HG03565 (cell line): ENCODE measurements around the gene ZBTB47.

Experiments
- ATAC-seq: cut with Tn5 transposase; IDR thresholded peaks from one replicate; pipeline ENCODE4 v1.9.1; 2021; ENCODE audit warnings: mild to moderate bottlenecking, moderate library complexity; ENCODE audit not compliant: unreplicated experiment

The ZBTB47 gene

DNA sequence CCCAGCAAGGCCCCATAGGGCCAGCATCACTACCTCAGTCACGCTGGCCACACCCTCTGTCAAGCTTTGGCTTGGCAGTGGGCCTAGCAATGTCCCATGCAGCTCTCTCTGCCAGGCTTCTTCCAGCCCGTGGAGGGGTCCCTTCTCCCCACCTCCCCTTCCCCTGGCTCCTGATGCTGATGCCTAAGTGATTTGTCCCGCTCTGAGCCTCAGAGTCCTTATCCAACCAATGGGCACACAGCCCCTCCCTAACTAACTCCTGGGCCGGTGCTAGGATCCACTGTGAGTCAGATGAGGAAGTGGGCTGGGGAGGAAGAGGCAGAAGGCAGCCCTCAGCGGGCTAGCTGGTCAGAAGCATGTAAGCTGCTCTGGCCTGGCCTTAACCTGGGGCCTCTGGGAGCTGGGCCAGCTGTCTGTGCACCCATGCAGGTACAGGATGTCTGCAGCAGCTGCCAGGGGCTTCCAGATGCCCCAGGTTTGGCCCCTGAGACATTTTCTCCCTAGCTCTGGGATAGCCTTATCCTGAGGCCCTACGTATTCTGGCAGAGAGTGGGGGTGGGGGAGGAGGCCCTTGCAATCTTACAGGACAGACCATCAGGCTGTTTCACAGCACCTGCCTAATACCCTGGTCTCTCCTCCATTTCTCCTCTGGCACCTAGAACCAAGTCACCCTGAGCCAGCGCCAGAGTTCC is 740 bp upstream of the ZBTB47 start:
- ATAC-seq = peak; percentile 43

DNA sequence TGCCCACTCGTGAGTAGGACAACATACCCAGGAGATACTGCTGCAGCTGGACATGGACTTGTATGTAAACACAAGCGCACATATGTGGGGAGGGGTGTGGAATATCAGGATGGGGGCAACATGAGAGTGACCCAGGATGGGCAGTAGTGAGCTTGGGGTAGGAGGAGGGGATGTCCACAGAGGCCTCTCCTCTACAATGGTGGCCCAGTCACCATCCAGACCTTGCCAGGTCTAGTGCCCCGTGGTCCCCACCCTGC is 266 bp upstream of the ZBTB47 start:
- ATAC-seq = no peak

DNA sequence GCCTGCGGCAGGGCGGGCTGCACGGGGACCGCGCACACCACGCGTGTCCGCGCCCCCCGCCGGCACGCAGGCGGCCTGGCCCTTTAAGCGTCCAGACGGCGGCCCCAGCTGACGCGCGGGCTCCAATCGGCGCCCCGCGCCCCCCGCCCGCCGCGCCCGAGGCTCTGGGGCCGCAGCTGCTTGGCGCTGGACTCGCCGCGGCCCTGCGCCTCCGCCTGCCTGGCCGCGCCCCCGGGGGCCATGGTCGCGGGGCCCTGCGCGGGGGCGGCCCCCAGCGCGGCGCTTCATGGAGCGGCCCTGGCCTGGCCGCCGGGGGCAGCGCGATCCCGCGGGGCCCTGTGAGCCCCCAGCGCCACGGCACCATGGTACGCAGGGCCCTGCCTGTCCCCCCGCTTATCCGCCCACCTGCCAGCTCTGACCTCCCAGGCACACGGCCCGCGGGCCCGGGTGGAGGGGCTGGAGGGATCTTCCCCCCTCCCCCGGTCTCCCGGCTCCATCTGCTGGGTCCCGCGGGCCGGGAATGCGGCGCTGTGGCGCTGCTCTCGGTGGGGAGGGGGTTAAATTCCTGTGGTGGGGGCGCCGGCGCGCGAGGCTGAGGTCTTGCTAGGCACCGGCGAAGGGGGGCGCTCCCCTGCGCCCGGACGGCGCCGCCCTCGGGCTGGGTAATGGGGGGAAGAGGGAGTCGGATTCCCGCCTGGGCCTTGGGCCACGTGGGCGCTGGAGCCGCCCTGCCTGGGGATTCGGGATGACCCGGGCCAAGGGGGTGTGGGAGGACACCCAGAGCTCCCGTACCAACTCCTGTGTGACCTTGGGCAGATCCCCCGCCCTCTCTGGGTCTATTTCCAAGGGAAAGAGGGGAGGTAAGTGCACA is 1.1 kb downstream of the ZBTB47 start:
- no peak for ATAC-seq

DNA sequence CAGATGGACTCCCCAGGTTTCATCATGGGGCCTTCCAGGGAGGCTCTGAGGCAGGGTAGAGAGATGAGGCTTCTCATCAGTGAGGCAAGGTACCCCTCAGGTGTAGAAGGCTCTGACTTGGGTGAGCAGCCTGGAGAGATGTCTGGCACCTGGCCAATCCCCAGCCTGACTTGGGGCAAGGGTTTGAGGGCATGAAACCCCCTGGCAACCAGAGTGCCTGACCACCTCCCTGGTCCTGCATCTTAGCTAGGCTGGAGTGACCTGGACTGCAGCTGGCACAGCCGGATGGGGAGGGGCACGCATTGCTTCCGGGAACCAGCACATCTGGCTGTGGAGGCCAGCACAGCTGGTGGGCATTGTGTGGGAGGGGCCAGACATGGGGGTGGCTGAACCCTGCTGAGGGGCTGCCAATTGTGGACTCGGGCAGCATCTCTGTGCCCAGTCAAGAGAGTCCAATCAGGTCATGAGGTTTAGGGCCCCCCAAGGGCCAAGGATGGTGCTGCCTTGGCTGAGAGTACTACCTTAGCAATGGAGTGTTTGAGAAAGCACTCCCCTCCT is 1.9 kb downstream of the ZBTB47 start:
- no peak for ATAC-seq

DNA sequence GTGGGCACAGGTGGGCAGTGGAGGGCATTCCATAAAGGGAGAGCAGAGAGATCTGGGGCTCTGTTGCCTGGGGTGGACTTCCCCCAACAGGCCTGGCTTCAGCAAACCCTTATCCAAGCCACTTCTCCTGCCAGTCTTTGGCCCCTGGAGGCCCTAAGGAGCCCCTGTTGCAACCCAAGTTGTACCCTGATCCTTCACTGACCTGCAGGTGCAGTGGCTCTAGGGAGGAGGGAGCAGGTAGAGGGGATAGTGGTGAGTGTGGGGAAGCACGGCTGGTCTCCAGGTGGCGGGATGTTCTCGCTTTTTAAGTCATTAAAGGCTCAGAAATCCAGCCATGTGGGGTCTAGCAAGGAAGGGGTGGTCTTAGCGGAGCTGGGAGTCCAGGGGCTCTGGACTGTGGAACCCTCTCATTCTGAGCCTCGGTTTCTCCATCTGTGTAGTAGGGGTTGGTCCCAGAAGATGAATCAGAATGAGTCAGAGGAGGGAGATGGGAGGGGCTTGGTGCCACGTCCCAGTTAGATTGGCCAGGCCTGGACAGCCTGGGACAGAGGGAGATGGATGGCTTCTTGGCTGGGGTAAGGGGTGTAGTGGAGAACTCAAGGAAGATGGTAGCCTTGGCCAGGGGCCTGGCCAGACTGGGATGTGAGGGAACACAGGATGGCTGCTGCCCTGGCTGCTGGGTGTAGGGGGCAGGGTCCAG is 2.6 kb downstream of the ZBTB47 start:
- ATAC-seq = no peak

DNA sequence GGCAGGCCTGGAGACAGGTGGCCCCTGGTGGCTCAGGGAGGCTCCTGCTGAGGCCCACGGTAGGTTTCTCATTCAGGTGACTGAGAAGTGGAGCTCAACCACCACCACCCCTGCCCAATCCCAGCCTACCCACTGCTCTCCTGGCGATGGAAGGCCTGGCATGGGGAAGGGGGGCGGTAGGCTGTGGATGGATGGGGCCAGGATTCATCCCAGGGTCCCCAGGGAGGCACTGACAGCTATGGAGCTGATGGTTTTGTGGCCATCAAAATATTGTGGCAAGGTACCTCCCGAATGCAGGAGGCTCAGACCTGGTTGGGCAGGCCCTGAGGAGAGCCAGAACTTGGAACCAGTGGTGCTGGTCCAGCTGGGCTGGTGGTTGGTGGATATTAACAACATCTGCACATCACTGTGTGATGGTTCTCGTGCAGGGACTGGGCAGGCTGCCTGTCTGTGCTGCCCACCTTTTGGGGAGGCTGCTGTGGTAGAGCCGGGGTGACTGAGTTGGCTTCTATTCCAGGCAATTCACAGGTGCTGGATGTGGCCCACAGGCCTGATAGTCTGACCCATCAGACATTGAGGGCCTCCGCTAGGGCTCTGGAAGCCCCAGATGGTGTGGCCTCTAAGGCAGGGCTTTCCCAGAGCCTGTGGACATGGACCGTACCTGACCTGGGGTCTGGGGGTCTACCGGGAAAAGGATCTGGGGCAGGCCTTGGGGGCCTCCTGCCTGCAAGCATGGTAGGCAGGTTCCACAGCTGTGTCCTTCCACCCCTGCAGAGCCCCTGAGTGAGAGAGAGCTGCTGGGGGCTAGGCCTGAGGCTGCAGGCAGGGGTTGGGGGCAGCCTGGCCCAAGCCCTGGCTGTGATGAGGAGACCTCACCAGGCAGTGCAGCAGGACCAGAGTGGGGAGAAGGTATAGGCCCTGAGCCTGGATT is 3.4 kb downstream of the ZBTB47 start:
- ATAC-seq = no peak

DNA sequence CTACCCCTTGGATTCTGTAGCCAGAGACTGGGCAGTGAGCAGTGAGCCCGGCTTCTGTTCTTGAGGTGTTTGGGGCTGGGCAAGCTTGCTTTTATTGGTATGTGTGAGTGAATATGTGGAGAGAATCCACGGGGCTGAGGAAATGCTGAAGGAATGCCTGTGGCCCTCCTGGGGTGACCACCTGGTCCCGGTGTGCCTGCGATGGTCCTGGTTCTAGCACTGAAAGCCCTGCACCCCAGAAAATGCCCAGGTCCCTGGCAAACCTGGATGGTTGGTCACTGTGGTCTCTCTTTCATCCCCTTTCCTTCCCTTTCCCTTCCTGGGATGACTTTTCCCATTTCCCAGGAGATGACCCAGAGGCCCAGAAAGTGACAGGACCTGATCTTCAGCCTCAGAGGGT is 4.2 kb downstream of the ZBTB47 start:
- no peak for ATAC-seq

DNA sequence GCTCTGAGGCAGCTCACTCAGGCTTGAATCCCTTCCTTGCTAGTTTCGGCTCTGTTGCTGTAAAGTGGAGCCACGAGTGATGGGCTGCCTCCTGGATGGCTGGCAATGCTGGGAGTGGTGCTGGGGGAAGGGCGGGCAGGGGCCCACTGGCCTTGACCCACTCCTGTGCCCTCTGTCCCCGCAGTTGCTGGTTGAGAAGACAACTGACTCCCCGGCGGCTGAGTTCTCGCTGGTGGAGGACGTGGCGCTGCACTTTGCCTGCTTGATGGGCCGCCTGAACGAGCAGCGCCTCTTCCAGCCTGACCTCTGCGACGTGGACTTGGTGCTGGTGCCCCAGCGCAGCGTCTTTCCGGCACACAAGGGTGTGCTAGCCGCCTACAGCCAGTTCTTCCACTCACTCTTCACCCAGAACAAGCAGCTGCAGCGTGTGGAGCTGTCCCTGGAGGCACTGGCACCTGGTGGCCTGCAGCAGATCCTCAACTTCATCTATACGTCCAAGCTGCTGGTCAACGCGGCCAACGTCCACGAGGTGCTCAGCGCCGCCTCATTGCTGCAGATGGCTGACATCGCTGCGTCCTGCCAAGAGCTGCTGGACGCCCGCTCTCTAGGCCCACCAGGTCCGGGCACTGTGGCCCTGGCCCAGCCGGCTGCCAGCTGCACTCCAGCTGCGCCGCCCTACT is 4.7 kb downstream of the ZBTB47 start:
- ATAC-seq = no peak

DNA sequence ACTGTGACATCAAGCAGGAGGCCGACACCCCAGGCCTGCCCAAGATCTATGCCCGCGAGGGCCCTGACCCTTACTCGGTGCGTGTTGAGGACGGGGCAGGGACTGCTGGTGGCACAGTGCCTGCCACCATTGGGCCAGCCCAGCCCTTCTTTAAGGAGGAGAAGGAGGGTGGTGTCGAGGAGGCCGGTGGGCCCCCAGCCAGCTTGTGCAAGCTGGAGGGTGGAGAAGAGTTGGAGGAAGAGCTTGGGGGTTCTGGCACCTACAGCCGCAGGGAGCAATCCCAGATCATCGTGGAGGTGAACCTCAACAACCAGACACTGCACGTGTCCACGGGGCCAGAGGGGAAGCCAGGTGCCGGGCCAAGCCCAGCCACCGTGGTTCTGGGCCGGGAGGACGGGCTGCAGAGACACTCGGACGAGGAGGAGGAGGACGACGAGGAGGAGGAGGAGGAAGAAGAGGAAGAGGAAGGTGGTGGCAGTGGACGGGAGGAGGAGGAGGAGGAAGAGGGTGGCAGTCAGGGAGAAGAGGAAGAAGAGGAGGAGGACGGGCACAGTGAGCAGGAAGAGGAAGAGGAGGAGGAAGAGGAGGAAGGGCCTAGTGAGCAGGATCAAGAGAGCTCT is 5.4 kb downstream of the ZBTB47 start:
- no peak for ATAC-seq

DNA sequence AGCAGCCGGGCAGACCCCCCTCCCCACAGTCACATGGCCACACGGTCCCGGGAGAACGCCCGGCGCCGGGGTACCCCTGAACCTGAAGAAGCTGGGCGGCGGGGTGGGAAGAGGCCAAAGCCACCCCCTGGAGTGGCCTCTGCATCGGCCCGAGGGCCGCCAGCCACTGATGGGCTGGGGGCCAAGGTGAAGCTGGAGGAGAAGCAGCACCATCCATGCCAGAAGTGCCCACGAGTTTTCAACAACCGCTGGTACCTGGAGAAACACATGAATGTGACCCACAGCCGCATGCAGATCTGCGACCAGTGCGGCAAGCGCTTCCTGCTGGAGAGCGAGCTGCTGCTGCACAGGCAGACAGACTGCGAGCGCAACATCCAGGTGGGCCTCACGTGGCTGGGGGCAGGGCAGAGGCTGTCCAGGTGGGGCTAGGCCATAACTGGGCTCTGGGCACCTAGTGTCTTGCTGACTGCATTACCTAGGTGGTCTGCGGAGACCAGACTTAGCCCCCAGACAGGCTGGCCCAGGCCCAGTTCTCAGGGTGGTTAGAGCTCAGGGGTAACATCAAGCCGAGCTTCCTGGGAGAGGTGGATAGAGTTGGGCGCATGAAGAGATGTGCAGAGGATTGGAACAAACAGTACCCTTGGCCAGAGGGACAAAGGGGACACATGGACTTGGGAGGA is 6.1 kb downstream of the ZBTB47 start:
- ATAC-seq = no peak

DNA sequence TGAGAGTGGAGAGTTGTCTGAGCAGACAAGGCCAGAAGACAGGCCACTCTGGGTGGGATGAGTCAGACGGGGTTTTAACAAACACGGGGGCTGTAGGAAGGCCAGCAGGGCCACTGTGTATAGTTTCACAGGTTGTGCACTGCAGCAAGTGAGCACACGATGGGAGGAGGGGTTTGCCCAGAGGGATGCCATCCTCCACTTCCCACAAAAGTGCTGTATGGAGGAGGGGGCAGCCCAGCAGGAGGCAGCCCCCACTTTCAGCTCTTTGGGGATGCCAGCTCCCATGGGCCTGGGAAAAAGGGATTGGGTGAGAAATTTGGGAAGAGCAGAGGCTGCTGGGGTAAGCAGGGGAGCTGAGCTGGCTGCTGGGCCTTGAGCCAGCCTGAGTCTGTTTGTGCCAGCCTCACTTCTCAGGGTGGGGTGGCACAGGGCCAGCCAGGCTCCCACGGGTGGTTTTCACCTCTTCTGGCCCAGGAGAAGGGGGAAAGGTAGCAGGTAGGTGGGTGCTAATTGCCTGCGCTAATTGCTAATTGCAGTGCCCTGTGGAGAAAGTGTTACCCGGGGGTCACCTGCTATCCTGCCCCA is 6.7 kb downstream of the ZBTB47 start:
- no peak for ATAC-seq

DNA sequence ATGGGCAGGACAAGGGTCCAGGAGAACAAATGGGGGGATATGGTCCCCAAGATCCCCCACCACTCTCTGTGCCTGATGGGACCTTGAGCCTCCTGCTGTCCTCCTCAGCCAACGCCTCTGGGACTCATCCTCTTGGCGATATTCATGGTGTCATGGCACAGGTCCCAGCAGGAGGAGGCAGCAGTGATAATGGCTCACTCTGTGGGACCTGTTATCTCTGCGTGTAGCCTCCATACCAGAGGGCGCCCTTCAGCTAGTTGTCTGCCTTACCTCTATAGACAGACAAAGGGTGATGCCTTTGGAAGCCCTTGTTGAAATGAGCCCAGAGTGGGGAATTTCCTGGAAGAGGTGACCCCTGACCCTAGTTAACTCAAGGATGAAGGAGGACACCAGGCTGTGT is 7.4 kb downstream of the ZBTB47 start:
- ATAC-seq = no peak

DNA sequence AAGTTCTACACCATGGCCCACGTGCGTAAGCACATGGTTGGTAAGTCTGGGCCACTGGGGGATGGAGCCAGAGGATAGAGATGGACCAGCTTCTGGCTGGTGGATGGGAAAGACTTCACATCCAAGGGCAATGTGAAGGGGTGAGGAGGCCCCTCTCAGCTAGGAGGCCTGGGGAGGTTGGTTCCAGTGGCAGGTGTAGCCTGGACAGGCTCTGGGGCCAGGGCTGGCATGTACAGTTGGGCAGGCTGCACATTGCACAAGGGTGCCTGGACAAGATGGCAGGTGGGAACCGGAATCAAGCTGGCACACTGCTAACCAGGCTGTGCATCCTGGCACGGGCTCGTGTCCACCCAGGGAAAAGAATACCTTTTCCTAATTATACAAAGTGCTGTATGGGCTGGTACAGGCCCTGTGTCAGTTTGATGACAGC is 8.1 kb downstream of the ZBTB47 start:
- no peak for ATAC-seq

DNA sequence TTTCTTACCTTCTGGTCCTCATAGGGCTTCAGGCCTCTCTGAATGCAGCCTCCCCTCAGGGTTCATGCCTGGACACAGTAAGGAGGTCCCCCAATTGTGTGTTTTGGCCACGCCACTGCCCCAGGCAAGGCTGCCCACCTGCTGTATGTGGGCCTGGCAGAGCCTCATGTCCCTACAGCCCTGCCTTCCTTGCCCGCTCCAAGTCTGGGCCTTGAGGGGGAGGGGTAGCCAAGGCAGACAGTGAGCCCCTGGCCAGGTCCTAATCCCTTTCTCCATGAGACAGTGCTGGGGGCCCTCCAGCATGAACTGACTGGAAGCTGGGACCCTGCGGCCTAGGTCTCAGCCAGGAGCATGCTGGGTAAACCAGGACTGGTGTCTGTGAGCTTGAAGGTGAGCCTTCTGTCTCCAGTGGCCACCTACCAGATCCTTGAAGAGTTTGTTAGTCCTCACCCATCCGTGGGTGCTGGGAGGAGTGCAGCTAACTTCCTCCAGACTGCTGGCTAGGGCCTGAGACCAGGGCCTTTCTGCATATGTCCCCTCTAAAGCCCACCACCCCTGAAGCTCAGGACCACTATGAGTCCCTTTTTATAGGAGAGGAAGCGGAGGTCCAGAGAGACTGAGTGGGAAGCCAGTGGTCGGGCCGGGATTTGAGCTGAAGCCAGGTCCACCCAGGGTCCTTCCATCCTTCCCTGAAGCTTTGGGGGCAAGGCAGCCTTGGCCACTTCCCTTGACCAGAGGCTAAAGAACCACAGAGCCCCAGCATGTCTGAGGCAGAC is 8.7 kb downstream of the ZBTB47 start:
- ATAC-seq = no peak

DNA sequence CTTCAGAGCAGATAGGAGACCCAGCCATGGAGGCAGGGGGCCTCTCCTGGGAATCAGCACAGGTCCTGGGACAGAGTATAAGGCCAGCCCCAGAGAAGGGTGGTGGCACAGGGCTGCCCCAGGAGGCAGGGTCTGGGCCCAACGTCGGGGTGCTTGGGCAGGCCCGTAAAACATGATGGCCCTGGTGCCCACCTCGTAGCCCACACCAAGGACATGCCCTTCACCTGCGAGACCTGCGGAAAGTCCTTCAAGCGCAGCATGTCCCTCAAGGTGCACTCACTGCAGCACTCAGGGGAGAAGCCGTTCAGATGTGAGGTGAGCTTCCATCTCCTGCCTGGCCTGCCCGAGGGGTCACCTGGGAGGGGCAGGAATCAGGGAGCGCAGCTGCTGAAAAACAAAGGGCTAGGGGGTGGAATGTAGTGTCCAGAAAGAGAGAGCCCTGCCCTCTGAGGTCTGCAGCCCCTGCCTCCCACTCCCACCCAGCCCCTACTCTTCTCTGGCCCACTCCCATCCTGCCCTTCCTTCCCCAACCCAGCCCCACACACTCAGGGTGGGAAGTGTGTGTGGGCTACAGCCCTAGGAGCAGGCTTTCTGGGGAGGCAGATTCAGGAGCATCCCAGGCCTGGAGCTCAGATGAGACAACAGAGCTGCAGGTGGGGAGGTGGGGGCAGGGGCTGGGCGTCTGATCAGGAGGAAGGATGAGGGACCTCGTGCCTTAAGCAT is 9.5 kb downstream of the ZBTB47 start:
- no peak for ATAC-seq

DNA sequence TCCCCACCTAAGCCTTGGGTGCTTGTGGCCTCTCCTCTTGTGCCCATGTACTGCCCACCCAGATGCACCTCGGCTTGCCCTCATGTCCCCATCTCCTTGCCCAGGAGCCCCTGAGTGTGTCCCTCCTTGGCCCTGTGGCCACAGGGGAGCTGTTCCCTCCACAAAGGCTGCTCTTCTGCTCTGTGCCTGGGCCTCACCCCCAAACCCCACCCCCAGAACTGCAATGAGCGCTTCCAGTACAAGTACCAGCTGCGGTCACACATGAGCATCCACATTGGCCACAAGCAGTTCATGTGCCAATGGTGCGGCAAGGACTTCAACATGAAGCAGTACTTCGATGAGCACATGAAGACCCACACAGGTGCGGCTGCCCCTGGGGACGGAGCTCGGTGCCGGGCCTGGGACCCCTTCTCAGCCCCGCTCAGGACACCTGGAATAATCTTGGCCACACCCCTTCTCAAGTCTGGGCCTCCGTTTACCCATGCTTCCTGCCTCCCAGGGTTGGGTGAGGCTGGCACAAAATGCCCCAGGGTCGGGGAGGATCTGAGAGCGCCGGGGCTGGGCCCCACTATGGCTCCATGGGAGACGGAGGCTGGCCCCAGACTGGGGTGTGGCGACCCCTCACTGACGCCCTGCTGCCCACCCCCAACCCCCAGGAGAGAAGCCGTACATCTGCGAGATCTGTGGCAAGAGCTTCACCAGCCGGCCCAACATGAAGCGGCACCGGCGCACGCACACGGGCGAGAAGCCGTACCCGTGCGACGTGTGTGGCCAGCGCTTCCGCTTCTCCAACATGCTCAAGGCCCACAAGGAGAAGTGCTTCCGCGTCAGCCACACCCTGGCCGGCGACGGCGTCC is 10.3 kb downstream of the ZBTB47 start:
- no peak for ATAC-seq
